Activated T-cell treated with anti-CD3 and anti-CD28 coated beads, Interleukin-2, amount 50 U/mL, for 4 hours (primary cell): Measurements from ENCODE around the gene SETD6. TPM values are rescaled to one million over a fixed set of nuclear protein-coding genes. Genes with fewer than 3 reads are reported as not detected.
"Not testable (repeated sequence)": the region's sequence is repeated elsewhere in the genome, so short reads cannot be mapped to it uniquely, and the experiment has no call there.

ENCODE experiments used
- ATAC-seq, 2 donors: fragments of 200-7000 bp; cut with Tn5 transposase; one replicate each; pipeline ENCODE4 v1.10.0; 2021
- DNase-seq: peaks from one replicate; pipeline ENCODE4 v3.0.0-alpha.2; 2020
- H3K27me3 Mint-ChIP-seq: one replicate; pipeline ENCODE4 v1.8.0; 2021; ENCODE audit warnings: low read depth, mixed read lengths
- H3K36me3 Mint-ChIP-seq: one replicate; pipeline ENCODE4 v1.8.0; 2022; ENCODE audit warnings: mixed read lengths; ENCODE audit not compliant: insufficient read depth
- H3K4me1 Mint-ChIP-seq: one replicate; pipeline ENCODE4 v1.8.0; 2021; ENCODE audit warnings: low read depth, mixed read lengths
- H3K4me3 Mint-ChIP-seq: one replicate; pipeline ENCODE4 v1.8.0; 2021; ENCODE audit warnings: mild to moderate bottlenecking, moderate library complexity, mixed read lengths
- H3K9me3 Mint-ChIP-seq: one replicate; pipeline ENCODE4 v1.8.0; 2021; ENCODE audit warnings: mixed read lengths
- total RNA-seq, 3 donors: library from RNA; stranded (reverse); gene quantifications; one replicate each; pipeline ENCODE4 v1.2.1, GENCODE V29; 2021

Gene SETD6
- total RNA-seq, 3 donors from 2014 or later: 31.7 to 36.5 (median 33.3) TPM

- no peak overlapping the region for H3K4me3 Mint-ChIP-seq
- ATAC-seq (no peak), DNase-seq (no peak)
- H3K9me3 Mint-ChIP-seq: no peaks in the 10 kb centered on the region
- peaks cover 2% of the 10 kb centered on the region for H3K4me1 Mint-ChIP-seq
- peaks cover 59% of the 10 kb centered on the region for H3K36me3 Mint-ChIP-seq
- no peaks in the 10 kb centered on the region for H3K27me3 Mint-ChIP-seq
Observed at GRCh38 chr16:58533751-58534470, 18.6 kb downstream of the SETD6 start.

GRCh38 chr16:58535100-58535499, 19.8 kb downstream of the SETD6 start:
- Mint-ChIP-seq H3K9me3 (no peaks in the 10 kb centered on the region), H3K4me1 (peaks cover 2% of the 10 kb centered on the region), H3K4me3 (no peak overlapping the region), H3K27me3 (no peaks in the 10 kb centered on the region), H3K36me3 (peaks cover 67% of the 10 kb centered on the region)
- ATAC-seq: no peak
- DNase-seq: no peak

- Mint-ChIP-seq H3K9me3 (no peaks in the 10 kb centered on the region), H3K36me3 (peaks cover 67% of the 10 kb centered on the region), H3K4me3 (no peak overlapping the region), H3K27me3 (no peaks in the 10 kb centered on the region), H3K4me1 (peaks cover 2% of the 10 kb centered on the region)
- DNase-seq: no peak
- no peak for ATAC-seq
Observed at GRCh38 chr16:58536278-58536677, 21.0 kb downstream of the SETD6 start.

GRCh38 chr16:58537124-58537906, 22.0 kb downstream of the SETD6 start:
- Mint-ChIP-seq H3K27me3 (no peaks in the 10 kb centered on the region), H3K9me3 (no peaks in the 10 kb centered on the region), H3K4me3 (no peak overlapping the region), H3K36me3 (peaks cover 61% of the 10 kb centered on the region), H3K4me1 (peaks cover 2% of the 10 kb centered on the region)
- ATAC-seq (no peak), DNase-seq (no peak)

- Mint-ChIP-seq H3K36me3 (peaks cover 52% of the 10 kb centered on the region), H3K4me3 (no peak overlapping the region), H3K27me3 (no peaks in the 10 kb centered on the region), H3K4me1 (no peaks in the 10 kb centered on the region), H3K9me3 (no peaks in the 10 kb centered on the region)
- no peak for ATAC-seq
- no peak for DNase-seq
Observed at GRCh38 chr16:58541711-58542110, 26.4 kb downstream of the SETD6 start.

- DNase-seq (no peak), ATAC-seq (no peak)
- Mint-ChIP-seq H3K4me3 (no peak overlapping the region), H3K27me3 (no peaks in the 10 kb centered on the region), H3K4me1 (no peaks in the 10 kb centered on the region), H3K9me3 (no peaks in the 10 kb centered on the region), H3K36me3 (peaks cover 52% of the 10 kb centered on the region)
Observed at GRCh38 chr16:58542291-58542690, 27.0 kb downstream of the SETD6 start.

- Mint-ChIP-seq H3K4me1 (no peaks in the 10 kb centered on the region), H3K4me3 (no peak overlapping the region), H3K9me3 (no peaks in the 10 kb centered on the region), H3K27me3 (no peaks in the 10 kb centered on the region), H3K36me3 (peaks cover 42% of the 10 kb centered on the region)
- no peak for DNase-seq
- no peak for ATAC-seq
Observed at GRCh38 chr16:58543685-58544084, 28.4 kb downstream of the SETD6 start.

- no peak for ATAC-seq
- Mint-ChIP-seq H3K36me3 (peaks cover 47% of the 10 kb centered on the region), H3K4me1 (no peaks in the 10 kb centered on the region), H3K27me3 (no peaks in the 10 kb centered on the region), H3K4me3 (no peak overlapping the region), H3K9me3 (no peaks in the 10 kb centered on the region)
- DNase-seq: no peak
Observed at GRCh38 chr16:58548378-58548777, 33.1 kb downstream of the SETD6 start.

GRCh38 chr16:58551496-58551895, 36.2 kb downstream of the SETD6 start:
- Mint-ChIP-seq H3K27me3 (no peaks in the 10 kb centered on the region), H3K4me3 (no peak overlapping the region), H3K4me1 (no peaks in the 10 kb centered on the region), H3K36me3 (peaks cover 55% of the 10 kb centered on the region), H3K9me3 (no peaks in the 10 kb centered on the region)
- no peak for DNase-seq
- no peak for ATAC-seq

- H3K9me3 Mint-ChIP-seq: no peaks in the 10 kb centered on the region
- peaks cover 39% of the 10 kb centered on the region for H3K36me3 Mint-ChIP-seq
- no peak overlapping the region for H3K4me3 Mint-ChIP-seq
- H3K4me1 Mint-ChIP-seq: no peaks in the 10 kb centered on the region
- ATAC-seq (no peak), DNase-seq (no peak)
- H3K27me3 Mint-ChIP-seq: no peaks in the 10 kb centered on the region
Observed at GRCh38 chr16:58556678-58557077, 41.4 kb downstream of the SETD6 start.

GRCh38 chr16:58563235-58563634, 47.9 kb downstream of the SETD6 start:
- H3K9me3 Mint-ChIP-seq: no peaks in the 10 kb centered on the region
- DNase-seq: no peak
- no peak for ATAC-seq
- no peak overlapping the region for H3K4me3 Mint-ChIP-seq
- H3K36me3 Mint-ChIP-seq: peaks cover 36% of the 10 kb centered on the region
- peaks cover 5% of the 10 kb centered on the region for H3K4me1 Mint-ChIP-seq
- H3K27me3 Mint-ChIP-seq: no peaks in the 10 kb centered on the region

GRCh38 chr16:58563775-58564174, 48.5 kb downstream of the SETD6 start:
- H3K27me3 Mint-ChIP-seq: no peaks in the 10 kb centered on the region
- no peak for DNase-seq

GRCh38 chr16:58565697-58566096, 50.4 kb downstream of the SETD6 start:
- H3K4me1 Mint-ChIP-seq, H3K27me3 Mint-ChIP-seq, H3K4me3 Mint-ChIP-seq, ATAC-seq, DNase-seq, H3K9me3 Mint-ChIP-seq: not testable (repeated sequence)
- H3K36me3 Mint-ChIP-seq: peaks cover 47% of the 10 kb centered on the region

More at GRCh38 chr16:58563775-58564174, 48.5 kb downstream of the SETD6 start:
- Mint-ChIP-seq H3K36me3 (peaks cover 36% of the 10 kb centered on the region), H3K4me3 (no peak overlapping the region), H3K4me1 (peaks cover 5% of the 10 kb centered on the region), H3K9me3 (no peaks in the 10 kb centered on the region)
- no peak for ATAC-seq
